Subcutaneous adipose tissue (tissue), 4 donors: ENCODE data around the gene RASGRP3. TPM values are rescaled to one million over a fixed set of nuclear protein-coding genes. Genes with fewer than 3 reads are reported as not detected.

Source experiments
- total RNA-seq, 4 donors: library from RNA; depleted of rRNA; stranded (reverse); fragments of >200 nt; gene quantifications; one replicate each; pipeline ENCODE4 v1.1.0, GENCODE V29; 2016
- TF ChIP-seq, protein P1 (sequence below): fragments of 450-650 bp; IDR thresholded peaks from one replicate; pipeline ENCODE4 v1.5.1; 2016; ENCODE audit warnings: low read depth, mild to moderate bottlenecking, control low read depth, antibody characterized with exemption, moderate library complexity

The RASGRP3 gene
- total RNA-seq, 4 donors from 2014 or later, result 9.5 to 63.9 (median 33.2) TPM

DNA sequence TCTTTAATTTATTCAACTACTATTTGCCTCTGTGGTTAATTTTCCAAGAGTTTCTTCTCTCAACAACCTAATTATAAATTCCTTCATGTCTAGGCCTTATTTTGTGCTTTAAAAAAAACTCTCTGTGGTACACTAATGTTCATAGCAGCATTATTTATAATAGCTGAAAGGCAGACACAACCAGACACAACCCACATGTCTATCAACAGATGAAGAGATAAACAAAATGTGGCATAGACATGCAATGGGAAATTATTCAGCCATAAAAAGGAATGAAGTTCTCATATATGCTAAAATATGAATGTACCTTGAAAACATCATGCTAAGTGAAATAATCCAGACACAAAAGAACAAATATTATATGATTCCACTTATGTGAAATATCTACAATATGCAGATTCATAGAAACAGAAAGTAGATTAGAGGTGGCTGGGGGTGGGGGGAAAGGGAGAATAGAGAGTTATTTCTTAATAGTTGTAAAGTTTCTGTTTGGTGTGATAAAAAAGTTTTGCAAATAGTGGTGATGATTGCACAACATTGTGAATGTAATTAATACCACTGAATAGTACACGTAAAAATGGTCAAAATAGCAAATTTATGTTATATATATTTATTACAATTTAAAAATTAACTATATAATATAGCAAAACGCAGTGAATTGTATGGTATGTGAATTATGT is 28.1 kb upstream of the RASGRP3 start:
- TF ChIP-seq, protein P1, sequence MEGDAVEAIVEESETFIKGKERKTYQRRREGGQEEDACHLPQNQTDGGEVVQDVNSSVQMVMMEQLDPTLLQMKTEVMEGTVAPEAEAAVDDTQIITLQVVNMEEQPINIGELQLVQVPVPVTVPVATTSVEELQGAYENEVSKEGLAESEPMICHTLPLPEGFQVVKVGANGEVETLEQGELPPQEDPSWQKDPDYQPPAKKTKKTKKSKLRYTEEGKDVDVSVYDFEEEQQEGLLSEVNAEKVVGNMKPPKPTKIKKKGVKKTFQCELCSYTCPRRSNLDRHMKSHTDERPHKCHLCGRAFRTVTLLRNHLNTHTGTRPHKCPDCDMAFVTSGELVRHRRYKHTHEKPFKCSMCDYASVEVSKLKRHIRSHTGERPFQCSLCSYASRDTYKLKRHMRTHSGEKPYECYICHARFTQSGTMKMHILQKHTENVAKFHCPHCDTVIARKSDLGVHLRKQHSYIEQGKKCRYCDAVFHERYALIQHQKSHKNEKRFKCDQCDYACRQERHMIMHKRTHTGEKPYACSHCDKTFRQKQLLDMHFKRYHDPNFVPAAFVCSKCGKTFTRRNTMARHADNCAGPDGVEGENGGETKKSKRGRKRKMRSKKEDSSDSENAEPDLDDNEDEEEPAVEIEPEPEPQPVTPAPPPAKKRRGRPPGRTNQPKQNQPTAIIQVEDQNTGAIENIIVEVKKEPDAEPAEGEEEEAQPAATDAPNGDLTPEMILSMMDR, result no peak

DNA sequence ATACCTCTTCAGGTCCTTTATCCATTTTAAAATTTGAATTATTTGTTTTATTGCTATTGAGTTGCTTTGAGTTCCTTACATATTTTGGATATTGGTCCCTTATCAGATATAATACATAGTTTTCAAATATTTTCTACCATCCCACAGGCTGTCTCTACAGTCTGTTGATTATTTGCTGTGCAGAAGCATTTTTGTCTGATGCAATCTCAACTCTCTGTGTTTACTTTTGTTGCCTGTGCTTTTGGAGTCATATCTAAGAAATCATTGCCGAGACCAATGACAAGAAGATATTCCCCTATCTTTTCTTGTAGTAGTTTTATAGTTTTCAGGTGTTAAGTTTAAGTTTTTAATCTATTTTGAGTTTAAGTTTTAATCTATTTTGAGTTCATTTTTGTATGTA is 25.2 kb upstream of the RASGRP3 start:
- TF ChIP-seq, protein P1, result no peak

DNA sequence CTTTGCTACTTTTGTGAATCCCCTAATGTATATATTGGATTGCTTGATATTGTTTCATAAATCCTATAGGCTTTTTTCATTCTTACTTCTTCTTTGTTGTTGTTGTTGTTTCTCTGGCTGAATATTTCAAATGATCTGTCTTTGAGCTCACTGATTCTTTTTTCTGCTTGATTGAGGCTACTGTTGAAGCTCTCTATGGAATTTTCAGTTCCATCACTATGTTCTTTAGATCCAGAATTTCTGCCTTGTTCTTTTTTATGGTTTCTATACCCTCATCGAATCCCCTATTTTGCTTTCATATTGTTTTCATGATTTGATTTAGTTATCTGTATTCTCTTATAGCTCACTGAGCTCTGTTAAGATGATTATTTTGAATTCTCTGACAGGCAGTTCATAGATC is 24.6 kb upstream of the RASGRP3 start:
- TF ChIP-seq, protein P1, result no peak

DNA sequence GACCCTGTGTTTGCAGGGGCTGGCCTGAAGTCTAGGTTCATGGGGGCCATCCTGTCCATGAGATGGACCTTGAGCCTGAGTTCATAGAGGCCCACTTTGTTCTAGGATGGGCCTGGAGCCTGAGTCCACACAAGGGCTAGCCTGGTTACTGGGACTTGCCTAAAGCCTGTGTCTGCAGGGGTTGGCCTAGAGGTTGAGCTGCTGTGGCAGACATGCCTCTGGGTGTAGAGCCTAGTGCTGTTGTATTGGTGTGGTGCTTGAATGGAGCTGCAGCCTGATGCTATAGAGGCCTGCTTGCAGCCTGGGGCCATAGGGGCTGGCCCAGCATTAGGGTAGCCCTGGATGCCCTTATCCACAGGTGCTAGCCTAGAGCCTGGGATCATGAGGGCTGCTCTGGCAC is 23.9 kb upstream of the RASGRP3 start:
- TF ChIP-seq, protein P1, result no peak

DNA sequence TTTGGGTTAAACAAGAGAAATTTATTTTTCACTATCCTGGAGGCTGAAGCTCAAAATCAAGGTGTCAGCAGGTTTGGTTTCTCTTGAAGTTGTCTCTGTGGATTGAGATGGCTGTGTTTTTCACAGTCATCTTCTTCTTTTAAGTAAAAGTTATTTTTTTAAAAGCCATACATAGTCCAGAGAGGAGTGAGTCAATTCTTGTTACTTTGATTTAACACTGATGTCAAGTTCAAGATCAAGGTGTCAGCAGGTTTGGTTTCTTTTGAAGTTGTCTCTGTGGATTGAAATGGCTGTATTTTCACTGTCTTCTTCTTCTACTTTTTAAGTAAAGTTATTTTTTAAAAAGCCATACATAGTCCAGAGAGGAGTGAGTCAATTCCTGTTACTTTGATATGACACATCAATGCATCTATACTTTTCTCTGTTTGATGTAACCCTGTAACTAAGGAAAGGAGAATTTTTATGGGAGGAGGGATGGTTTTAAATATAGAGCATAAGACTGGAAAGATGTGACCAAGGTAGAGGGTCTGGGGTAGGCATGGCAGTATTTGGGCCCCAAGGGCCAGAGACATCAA is 22.5 kb upstream of the RASGRP3 start:
- TF ChIP-seq, protein P1, result no peak

DNA sequence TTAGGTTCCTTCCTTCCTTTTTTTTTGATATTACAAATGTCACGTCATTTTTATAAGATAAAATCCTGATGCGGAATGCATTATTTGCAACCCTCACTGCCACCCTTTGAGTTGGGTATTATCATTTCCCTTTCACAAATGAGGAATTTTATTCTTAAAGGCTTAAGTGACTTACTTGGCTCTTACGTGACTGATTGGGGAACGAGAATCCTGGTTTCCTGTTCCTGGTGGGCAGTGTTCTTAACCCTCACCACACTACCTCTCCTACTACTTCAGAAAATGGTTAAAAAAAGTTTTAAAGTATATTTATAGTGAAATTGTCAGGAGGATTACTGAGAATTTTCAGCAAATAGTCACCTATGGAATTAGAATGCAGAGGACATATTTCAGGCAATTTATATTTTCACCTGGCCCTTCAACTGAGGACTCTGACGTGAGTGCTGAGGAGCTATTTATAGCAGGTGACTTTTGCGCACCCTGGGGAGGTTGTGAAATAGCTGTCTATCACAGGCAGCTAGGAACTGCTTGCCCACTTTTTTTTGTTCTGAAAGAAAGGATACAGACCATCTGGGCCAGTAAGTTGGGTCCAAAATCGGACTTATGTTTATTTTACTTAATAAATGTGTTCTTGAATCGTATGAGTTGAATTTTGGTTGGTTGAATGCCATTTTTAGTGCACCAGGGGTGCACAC is 18.7 kb upstream of the RASGRP3 start:
- TF ChIP-seq, protein P1, result no peak

DNA sequence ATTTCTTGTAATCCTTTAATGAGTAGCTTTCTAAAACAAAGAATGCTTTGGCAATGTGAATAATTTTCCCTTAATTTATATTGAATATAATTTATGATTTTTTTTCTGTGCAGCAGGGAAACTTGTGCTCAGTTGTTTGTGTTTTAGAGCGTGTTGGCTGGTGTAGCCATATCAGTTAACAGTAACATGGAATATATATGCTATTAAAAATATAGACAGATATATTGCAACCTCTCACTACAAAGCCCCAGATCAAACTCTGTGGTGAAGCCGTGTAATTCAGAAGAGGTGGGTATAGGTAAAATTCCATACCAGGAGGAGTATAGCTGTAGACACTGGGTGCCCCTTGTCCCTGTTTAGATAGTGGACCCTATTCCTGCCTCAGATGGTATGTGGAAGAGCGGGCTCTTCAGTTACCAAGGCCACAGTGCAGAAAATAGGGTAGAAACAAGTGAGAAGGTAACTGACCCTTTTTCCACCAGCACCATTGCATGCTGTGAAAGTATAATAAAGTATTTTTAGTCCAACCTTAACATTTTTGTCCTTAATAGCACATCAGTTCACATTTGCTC is 18.1 kb upstream of the RASGRP3 start:
- TF ChIP-seq, protein P1, result no peak
